Measurements from ENCODE around the gene MYRF. TPM values are rescaled to one million over a fixed set of nuclear protein-coding genes. Genes with fewer than 3 reads are reported as not detected.

The MYRF gene
- total and polyA plus RNA-seq, 2 donors (not counting 3 experiments of a cell fraction or from before 2014, with no cell fraction given), result 0.82 to 0.98 TPM

DNA sequence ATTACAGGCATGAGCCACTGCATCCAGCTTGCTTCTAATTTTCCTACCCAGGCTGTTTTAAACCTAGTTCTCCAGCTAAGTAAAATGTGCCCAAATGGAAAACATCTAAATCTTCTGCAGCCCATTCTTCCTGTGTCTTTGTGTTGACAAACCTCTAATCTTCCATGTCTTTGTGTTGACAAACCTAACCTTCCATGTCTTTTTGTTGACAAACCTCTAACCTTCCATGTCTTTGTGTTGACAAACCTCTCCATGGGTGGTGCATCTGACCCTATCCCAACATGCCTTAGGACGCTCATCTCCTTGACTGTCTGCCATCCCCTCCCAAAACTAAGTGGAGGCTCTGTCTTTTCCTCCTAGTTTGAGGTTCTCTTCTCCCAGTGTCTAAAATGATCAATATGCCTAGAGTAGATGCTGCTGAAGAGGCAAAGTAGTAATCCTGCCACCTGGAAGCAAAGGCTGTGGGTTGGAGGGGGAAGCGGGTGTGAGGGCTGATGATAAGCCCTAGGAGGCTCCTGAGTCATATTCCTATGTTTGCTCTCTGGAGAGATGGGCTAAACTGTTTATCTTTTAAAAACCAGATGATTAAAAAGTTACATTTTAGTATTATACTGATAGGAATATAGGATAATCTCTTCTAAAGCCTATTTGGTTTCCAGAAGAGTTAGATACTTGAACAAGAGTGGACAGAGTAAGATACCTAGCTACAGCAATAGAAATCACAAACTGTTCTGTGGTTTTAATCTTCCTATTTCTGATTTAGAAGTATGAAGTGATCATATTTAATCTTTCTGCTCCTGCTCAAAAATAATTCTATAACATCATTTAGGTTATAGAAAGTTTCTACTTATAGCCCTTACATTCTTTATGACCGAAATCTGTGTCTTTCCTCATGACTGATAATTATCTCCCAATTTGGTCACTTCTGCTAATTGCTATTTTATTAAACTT, 48.2 kb downstream of the MYRF start:
- Histone ChIP-seq H3K4me3 (replicated peaks in 1 of 3; ENCODE audit: insufficient read depth in 1 of 3, low read depth in 1 of 3, low read length in 3 of 3) (no peak overlapping the region), H3K36me3 (ENCODE audit: control insufficient read depth in 2 of 2, extremely low read depth in 1 of 2, insufficient read depth in 2 of 2, low read length in 2 of 2) (peaks cover 8 to 24% of the 10 kb centered on the region in 2 experiments), H4K20me1 (replicated peaks; ENCODE audit: control insufficient read depth, extremely low read depth, insufficient read depth, low read length) (no peaks in the 10 kb centered on the region), H3K27ac (ENCODE audit: insufficient read depth, low read depth, low read length) (no peak overlapping the region), H3K9me3 (replicated peaks; ENCODE audit: control insufficient read depth, insufficient read depth, low read length) (no peaks in the 10 kb centered on the region), H3K4me2 (ENCODE audit: insufficient read depth, low read length) (no peak overlapping the region), H3K9ac (replicated peaks; ENCODE audit: extremely low read depth, insufficient read depth, low read length) (no peak overlapping the region), H3K79me2 (ENCODE audit: control insufficient read depth, insufficient read depth, low read length) (peaks cover 25% of the 10 kb centered on the region), H2AFZ (ENCODE audit: low read depth, low read length) (no peak overlapping the region), H3K4me1 (ENCODE audit: control insufficient read depth, extremely low read depth, insufficient read depth, low read length) (peaks cover 18% of the 10 kb centered on the region), H3K27me3 (ENCODE audit: control insufficient read depth in 2 of 2, insufficient read depth in 2 of 2, low read length in 2 of 2) (no peaks in the 10 kb centered on the region), H3K9me1 (replicated peaks; ENCODE audit: control insufficient read depth, extremely low read depth, insufficient read depth, low read length) (no peaks in the 10 kb centered on the region)
- POLR2A ChIA-PET, result interaction anchor here (0.8 kb wide), 1 partner anchor 15 kb away, joined by 3 read pairs; no protein-coding TSS in a partner anchor
- no TSS peak for BruUV-seq (replicated peaks)
- dilution Hi-C loops (cut with MboI; ENCODE audit: extremely low pct_ligation_motif_present, low sequenced_read_pairs) (no loop called here), intact Hi-C loops (cut with micrococcal nuclease) (no loop called here)
- TF ChIP-seq JUN (IDR thresholded peaks at IDR 0.05; ENCODE audit: borderline replicate concordance, insufficient read depth, insufficient read length, low read depth), result no peak
- TF ChIP-seq MYC (IDR thresholded peaks at IDR 0.05; ENCODE audit: low read depth, low read length), result no peak
- no peak for TF ChIP-seq MAX (IDR thresholded peaks at IDR 0.05; ENCODE audit: insufficient read depth, insufficient read length)
- TF ChIP-seq, protein P1, sequence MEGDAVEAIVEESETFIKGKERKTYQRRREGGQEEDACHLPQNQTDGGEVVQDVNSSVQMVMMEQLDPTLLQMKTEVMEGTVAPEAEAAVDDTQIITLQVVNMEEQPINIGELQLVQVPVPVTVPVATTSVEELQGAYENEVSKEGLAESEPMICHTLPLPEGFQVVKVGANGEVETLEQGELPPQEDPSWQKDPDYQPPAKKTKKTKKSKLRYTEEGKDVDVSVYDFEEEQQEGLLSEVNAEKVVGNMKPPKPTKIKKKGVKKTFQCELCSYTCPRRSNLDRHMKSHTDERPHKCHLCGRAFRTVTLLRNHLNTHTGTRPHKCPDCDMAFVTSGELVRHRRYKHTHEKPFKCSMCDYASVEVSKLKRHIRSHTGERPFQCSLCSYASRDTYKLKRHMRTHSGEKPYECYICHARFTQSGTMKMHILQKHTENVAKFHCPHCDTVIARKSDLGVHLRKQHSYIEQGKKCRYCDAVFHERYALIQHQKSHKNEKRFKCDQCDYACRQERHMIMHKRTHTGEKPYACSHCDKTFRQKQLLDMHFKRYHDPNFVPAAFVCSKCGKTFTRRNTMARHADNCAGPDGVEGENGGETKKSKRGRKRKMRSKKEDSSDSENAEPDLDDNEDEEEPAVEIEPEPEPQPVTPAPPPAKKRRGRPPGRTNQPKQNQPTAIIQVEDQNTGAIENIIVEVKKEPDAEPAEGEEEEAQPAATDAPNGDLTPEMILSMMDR (IDR thresholded peaks at IDR 0.05; ENCODE audit: extremely low read depth in 1 of 2, insufficient read depth in 1 of 2, low read depth in 1 of 2, low read length in 2 of 2), result no peak
- TF ChIP-seq GATA2 (IDR thresholded peaks at IDR 0.05; ENCODE audit: insufficient read depth, insufficient read length, low read depth, low read length), result no peak
- TF ChIP-seq EZH2 (IDR thresholded peaks at IDR 0.05; ENCODE audit: borderline replicate concordance, low read depth, low read length, severe bottlenecking), result no peak
- TF ChIP-seq POLR2A (IDR thresholded peaks at IDR 0.05; ENCODE audit: low read depth, low read length), result no peak
- no peak for TF ChIP-seq FOS (IDR thresholded peaks at IDR 0.05; ENCODE audit: borderline replicate concordance, insufficient read depth, low read length)
- no peak for TF ChIP-seq POLR2AphosphoS5 (IDR thresholded peaks at IDR 0.05; ENCODE audit: insufficient read depth, low read depth, low read length)
- DNase-seq (ENCODE audit: low read depth, low spot score) (no peak), FAIRE-seq (no peak)
- CTCF ChIA-PET, result interaction anchor here (1.3 to 4.3 kb wide), 8 partner anchors 13 to 307 kb away, joined by 3 to 134 read pairs (median 6); partner anchors contain the start of gene FADS2
